HG03460 (cell line): ENCODE measurements around the gene SLC25A21.

Source experiments
- ATAC-seq: cut with Tn5 transposase; IDR thresholded peaks from one replicate; pipeline ENCODE4 v1.9.1; 2021; ENCODE audit not compliant: unreplicated experiment

SLC25A21 gene

GRCh38 chr14:36657399-36658122 is 514.8 kb downstream of the SLC25A21 start:
- no peak for ATAC-seq

- no peak for ATAC-seq
Measured at GRCh38 chr14:36656687-36657398, 515.6 kb downstream of the SLC25A21 start.

- no peak for ATAC-seq
Measured at GRCh38 chr14:36655963-36656686, 516.3 kb downstream of the SLC25A21 start.

GRCh38 chr14:36655571-36655962 is 516.8 kb downstream of the SLC25A21 start:
- ATAC-seq = no peak

- ATAC-seq = no peak
Measured at GRCh38 chr14:36654794-36655381, 517.5 kb downstream of the SLC25A21 start.

- ATAC-seq = no peak
Measured at GRCh38 chr14:36653962-36654793, 518.2 kb downstream of the SLC25A21 start.

GRCh38 chr14:36653413-36653812 is 519.0 kb downstream of the SLC25A21 start:
- no peak for ATAC-seq

GRCh38 chr14:36652542-36653201 is 519.7 kb downstream of the SLC25A21 start:
- no peak for ATAC-seq

- no peak for ATAC-seq
Measured at GRCh38 chr14:36649872-36650650, 522.3 kb downstream of the SLC25A21 start.

- ATAC-seq = no peak
Measured at GRCh38 chr14:36647824-36648753, 524.3 kb downstream of the SLC25A21 start.

GRCh38 chr14:36647417-36647823 is 525.0 kb downstream of the SLC25A21 start:
- no peak for ATAC-seq

- ATAC-seq = no peak
Measured at GRCh38 chr14:36646664-36647416, 525.6 kb downstream of the SLC25A21 start.

GRCh38 chr14:36633580-36633979 is 538.8 kb downstream of the SLC25A21 start:
- no peak for ATAC-seq
